Cardiac muscle cell (in vitro differentiated cells and primary cell): ENCODE results near the gene ACE2. TPM values are rescaled to one million over a fixed set of nuclear protein-coding genes. Genes with fewer than 3 reads are reported as not detected.

Source experiments
- DNase-seq, 2 donors: peaks; one replicate each; pipeline versions ENCODE4 v3.0.0 to v3.0.0-alpha.2; 2010 to 2017; ENCODE audit warnings: low read depth in 1 of 2, low spot score in 1 of 2
- H3K27ac ChIP-seq: fragments of 200-600 bp; sonication (generic); 2 replicates; pipeline ENCODE4 v1.5.1; 2016
- H3K27me3 ChIP-seq: fragments of 200-600 bp; sonication (generic); 2 replicates; pipeline ENCODE4 v1.6.0; 2016; ENCODE audit warnings: control low read depth
- H3K36me3 ChIP-seq: fragments of 200-600 bp; sonication (generic); 2 replicates; pipeline ENCODE4 v1.5.1; 2016; ENCODE audit warnings: control low read depth
- H3K4me1 ChIP-seq: fragments of 200-600 bp; sonication (generic); 2 replicates; pipeline ENCODE4 v1.8.1; 2017; ENCODE audit warnings: low read depth, mild to moderate bottlenecking, mixed run types
- H3K4me3 ChIP-seq: fragments of 200-600 bp; sonication (generic); 2 replicates; pipeline ENCODE4 v1.5.1; 2016; ENCODE audit warnings: mild to moderate bottlenecking
- H3K9me3 ChIP-seq: fragments of 200-600 bp; sonication (generic); 2 replicates; pipeline ENCODE4 v1.5.1; 2017; ENCODE audit warnings: low read depth, mild to moderate bottlenecking, control low read depth
- CTCF ChIP-seq: IDR thresholded peaks from 2 replicates; pipeline ENCODE4 v1.5.1; 2012; ENCODE audit warnings: low read depth, mild to moderate bottlenecking, low read length
- polyA plus RNA-seq: library from polyadenylated mRNA; unstranded; fragments of >200 nt; fragmentation: Nextera tagmentation; extraction: Ambion mirVana; gene quantifications from 2 replicates; pipeline ENCODE4 v1.2.1, GENCODE V29; 2016
- total RNA-seq: library from RNA; depleted of rRNA; stranded (reverse); fragments of >200 nt; gene quantifications from 2 replicates; pipeline ENCODE4 v1.2.3, GENCODE V29; 2016

The ACE2 gene
- total and polyA plus RNA-seq, 2 experiments from 2014 or later = 0.74 to 1.6 TPM

- H3K4me1 ChIP-seq = no peaks in the 10 kb centered on the region
- H3K9me3 ChIP-seq = no peaks in the 10 kb centered on the region
- TF ChIP-seq CTCF = no peak
- no peak for DNase-seq
- no peak overlapping the region for H3K4me3 ChIP-seq
- no peaks in the 10 kb centered on the region for H3K27me3 ChIP-seq
- H3K36me3 ChIP-seq = no peaks in the 10 kb centered on the region
- no peak overlapping the region for H3K27ac ChIP-seq
Measured at GRCh38 chrX:15643786-15644559, 43.2 kb upstream of the ACE2 start.

GRCh38 chrX:15631637-15632036, 30.9 kb upstream of the ACE2 start:
- TF ChIP-seq CTCF = no peak
- Histone ChIP-seq H3K36me3 (no peaks in the 10 kb centered on the region), H3K27me3 (no peaks in the 10 kb centered on the region), H3K4me3 (no peak overlapping the region), H3K4me1 (no peaks in the 10 kb centered on the region), H3K9me3 (no peaks in the 10 kb centered on the region), H3K27ac (no peak overlapping the region)
- DNase-seq = no peak

GRCh38 chrX:15623054-15623453, 22.3 kb upstream of the ACE2 start:
- TF ChIP-seq CTCF = no peak
- no peak for DNase-seq
- no peaks in the 10 kb centered on the region for H3K27me3 ChIP-seq
- no peaks in the 10 kb centered on the region for H3K9me3 ChIP-seq
- no peak overlapping the region for H3K4me3 ChIP-seq
- no peaks in the 10 kb centered on the region for H3K36me3 ChIP-seq
- no peaks in the 10 kb centered on the region for H3K4me1 ChIP-seq
- H3K27ac ChIP-seq = no peak overlapping the region

- H3K27ac ChIP-seq = no peak overlapping the region
- DNase-seq = no peak
- H3K36me3 ChIP-seq = no peaks in the 10 kb centered on the region
- no peaks in the 10 kb centered on the region for H3K4me1 ChIP-seq
- H3K27me3 ChIP-seq = no peaks in the 10 kb centered on the region
- H3K4me3 ChIP-seq = no peak overlapping the region
- no peak for TF ChIP-seq CTCF
- no peaks in the 10 kb centered on the region for H3K9me3 ChIP-seq
Measured at GRCh38 chrX:15619053-15619755, 18.4 kb upstream of the ACE2 start.

- no peak for TF ChIP-seq CTCF
- no peak for DNase-seq
- Histone ChIP-seq H3K9me3 (no peaks in the 10 kb centered on the region), H3K4me3 (no peak overlapping the region), H3K27me3 (no peaks in the 10 kb centered on the region), H3K36me3 (no peaks in the 10 kb centered on the region), H3K4me1 (no peaks in the 10 kb centered on the region), H3K27ac (no peak overlapping the region)
Measured at GRCh38 chrX:15617111-15617510, 16.4 kb upstream of the ACE2 start.
